HCT116 (cell line): ENCODE data around the gene TOR4A.

Experiments
- ATF3 ChIP-seq: IDR thresholded peaks from 2 replicates; pipeline ENCODE4 v1.6.1; 2012
- CTCF ChIP-seq, 3 experiments: fragments of 200-600 bp in 1 of 3; sonication (generic) in 1 of 3; IDR thresholded peaks in 2 of 3; conservative IDR thresholded peaks in 1 of 3; 2 replicates each; pipeline ENCODE4 v1.5.1; 2012 to 2017; ENCODE audit warnings: low read depth in 2 of 3, low read length in 2 of 3, antibody characterized with exemption in 1 of 3, borderline replicate concordance in 1 of 3, control low read depth in 1 of 3, mild to moderate bottlenecking in 1 of 3, mixed read lengths in 1 of 3, mixed run types in 1 of 3, moderate library complexity in 1 of 3; ENCODE audit not compliant: insufficient read depth in 1 of 3
- ELF1 ChIP-seq: IDR thresholded peaks from 2 replicates; pipeline ENCODE4 v1.6.1; 2012; ENCODE audit warnings: low read depth, borderline replicate concordance
- RAD21 ChIP-seq: IDR thresholded peaks from 2 replicates; pipeline ENCODE4 v1.6.1; 2012; ENCODE audit warnings: low read depth, mild to moderate bottlenecking

- TF ChIP-seq RAD21 = no peak
- TF ChIP-seq CTCF (IDR thresholded peaks at IDR 0.05 in 2 of 3, conservative IDR thresholded peaks at IDR 0.05 in 1 of 3; ENCODE audit: borderline replicate concordance in 1 of 3, insufficient read depth in 1 of 3, low read depth in 2 of 3, low read length in 2 of 3) = no peak
- TF ChIP-seq ATF3 = no peak
- TF ChIP-seq ELF1 = no peak
Measured at GRCh38 chr9:137316012-137316981, 38.8 kb downstream of the TOR4A start.
